Kidney (tissue), 14 donors: ENCODE data around the gene RAB13. TPM values are rescaled to one million over a fixed set of nuclear protein-coding genes. Genes with fewer than 3 reads are reported as not detected.

ENCODE experiments used
- DNase-seq, 5 donors: peaks; one replicate each; pipeline ENCODE4 v3.0.0-alpha.2; 2013 to 2020
- FAIRE-seq: peaks from 2 replicates; lab custom pipeline; 2012; peaks lifted over from hg19 to GRCh38; lab: Jason Lieb, UNC
- H3K27ac ChIP-seq, 2 donors: one replicate each; pipeline ENCODE4 v1.7.0; 2013; ENCODE audit warnings: low read depth in 2 of 2, low read length in 2 of 2, inconsistent platforms in 1 of 2
- H3K27me3 ChIP-seq: one replicate; pipeline ENCODE4 v1.7.1; 2013; ENCODE audit warnings: low read length, inconsistent platforms; ENCODE audit not compliant: control insufficient read depth, insufficient read depth
- H3K36me3 ChIP-seq, 3 donors: one replicate each; pipeline versions ENCODE4 v1.7.0 to v1.7.1; 2013; ENCODE audit warnings: low read length in 3 of 3, control low read depth in 1 of 3, inconsistent platforms in 1 of 3; ENCODE audit not compliant: insufficient read depth in 3 of 3, control insufficient read depth in 2 of 3
- H3K4me1 ChIP-seq, 3 donors: one replicate each; pipeline versions ENCODE4 v1.7.0 to v1.7.1; 2013; ENCODE audit warnings: low read length in 3 of 3, inconsistent platforms in 1 of 3, low read depth in 1 of 3; ENCODE audit not compliant: control insufficient read depth in 2 of 3, insufficient read depth in 2 of 3
- H3K4me3 ChIP-seq, 3 donors: one replicate each; pipeline versions ENCODE4 v1.7.0 to v1.8.1; 2013; ENCODE audit warnings: low read length in 3 of 3, control low read depth in 1 of 3, inconsistent platforms in 1 of 3
- H3K9ac ChIP-seq, 3 donors: one replicate each; pipeline versions ENCODE4 v1.7.0 to v1.7.1; 2013; ENCODE audit warnings: low read length in 3 of 3, control low read depth in 1 of 3, inconsistent platforms in 1 of 3
- H3K9me3 ChIP-seq, 3 donors: one replicate each; pipeline versions ENCODE4 v1.7.0 to v1.7.1; 2013; ENCODE audit warnings: low read length in 3 of 3, control low read depth in 1 of 3, inconsistent platforms in 1 of 3; ENCODE audit not compliant: control insufficient read depth in 2 of 3, insufficient read depth in 1 of 3
- intact Hi-C: fragments of 100-400 bp; cut with DNase I; formaldehyde crosslinking; loops from one replicate; pipeline ENCODE4 v1.11.1; 2022
- polyA plus RNA-seq: library from polyadenylated mRNA; stranded (reverse); fragments of 350-450 nt; fragmentation: Illumina TruSeq; extraction: RNeasy Lipid Tissue Mini Kit (QIAGEN cat#74804); gene quantifications from one replicate; pipeline ENCODE4 v1.2.3, GENCODE V29; 2014; ENCODE audit warnings: low read depth, low replicate concordance; ENCODE audit not compliant: insufficient read depth
- total RNA-seq: library from RNA; stranded (reverse); fragmentation: NEBNext Ultra II Directional; extraction: Animal tissue kit (Norgen Biotek cat#: 25700); gene quantifications from one replicate; pipeline ENCODE4 v1.2.1, GENCODE V29; 2021
- TF ChIP-seq, protein P1 (sequence below): IDR thresholded peaks from 3 replicates; pipeline ENCODE4 v1.5.1; 2012; ENCODE audit warnings: mild to moderate bottlenecking, moderate library complexity, borderline replicate concordance; ENCODE audit not compliant: insufficient read depth; ENCODE audit errors: extremely low read depth
- donor health status: control.
- donor health status: control.
- donor health status: control.
- donor health status: control.
- donor health status: control.
- donor health status: DM: yes; HTN: yes; CAD: no.
- donor health status: Normal renal cell carcinoma (clear cell type).

Gene RAB13
- total and polyA plus RNA-seq, 2 donors from 2014 or later, result 142 to 226 TPM

DNA sequence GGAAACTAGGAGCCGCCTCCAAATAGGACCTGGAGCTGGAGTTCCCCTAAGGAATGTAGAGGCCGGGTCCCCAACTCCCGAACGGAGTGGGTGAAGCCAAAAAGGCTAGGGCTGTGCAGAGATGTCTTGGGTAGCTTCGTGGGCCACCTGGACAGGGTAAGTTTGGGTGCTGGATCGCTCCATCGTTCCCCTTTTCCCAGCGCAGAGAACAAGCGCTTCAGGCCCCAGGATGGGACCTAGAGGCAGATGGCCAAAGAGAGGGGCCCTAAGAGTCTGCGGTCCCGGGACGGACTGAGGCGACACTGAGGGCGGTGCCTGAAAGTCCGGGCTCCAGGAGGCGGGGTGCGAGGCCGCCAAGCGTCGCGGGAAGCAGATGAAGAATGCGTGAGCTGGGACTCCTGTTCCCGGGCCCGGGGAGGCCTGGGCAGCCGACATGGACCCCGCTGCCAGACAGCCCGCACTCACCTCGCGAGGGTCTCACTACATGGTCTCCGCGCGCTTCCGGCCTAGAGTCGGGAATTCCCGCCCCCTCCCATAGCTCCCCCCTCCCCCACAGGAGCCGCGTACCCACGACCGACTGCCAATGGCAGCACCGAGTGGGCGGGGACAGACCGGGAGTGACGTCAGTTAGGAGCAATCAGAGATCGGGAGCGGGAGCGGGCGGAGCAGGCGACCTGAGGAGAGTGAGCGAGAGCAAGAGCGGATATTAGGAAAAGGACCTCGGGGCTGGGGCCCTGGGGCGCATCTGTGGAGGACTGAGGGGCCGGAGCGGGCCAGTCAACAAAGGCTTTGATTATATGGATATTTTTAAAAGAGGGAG lies 22.9 kb downstream of the RAB13 start, which contains the start of gene SLC39A1:
TSS of gene SLC39A1 (minus strand) at position 508 of the 820 bp plus-strand sequence. CDS start 822 bp downstream, outside the sequence.
- peaks cover 0 to 25% (median 12%) of the 10 kb centered on the region in 3 donors for H3K4me1 ChIP-seq
- DNase-seq (peak; percentile 99 to 100 (median 99)), FAIRE-seq (no peak)
- no peaks in the 10 kb centered on the region for H3K27me3 ChIP-seq
- H3K36me3 ChIP-seq, result peaks cover 0 to 13% (median 5%) of the 10 kb centered on the region in 3 donors
- TF ChIP-seq, protein P1, sequence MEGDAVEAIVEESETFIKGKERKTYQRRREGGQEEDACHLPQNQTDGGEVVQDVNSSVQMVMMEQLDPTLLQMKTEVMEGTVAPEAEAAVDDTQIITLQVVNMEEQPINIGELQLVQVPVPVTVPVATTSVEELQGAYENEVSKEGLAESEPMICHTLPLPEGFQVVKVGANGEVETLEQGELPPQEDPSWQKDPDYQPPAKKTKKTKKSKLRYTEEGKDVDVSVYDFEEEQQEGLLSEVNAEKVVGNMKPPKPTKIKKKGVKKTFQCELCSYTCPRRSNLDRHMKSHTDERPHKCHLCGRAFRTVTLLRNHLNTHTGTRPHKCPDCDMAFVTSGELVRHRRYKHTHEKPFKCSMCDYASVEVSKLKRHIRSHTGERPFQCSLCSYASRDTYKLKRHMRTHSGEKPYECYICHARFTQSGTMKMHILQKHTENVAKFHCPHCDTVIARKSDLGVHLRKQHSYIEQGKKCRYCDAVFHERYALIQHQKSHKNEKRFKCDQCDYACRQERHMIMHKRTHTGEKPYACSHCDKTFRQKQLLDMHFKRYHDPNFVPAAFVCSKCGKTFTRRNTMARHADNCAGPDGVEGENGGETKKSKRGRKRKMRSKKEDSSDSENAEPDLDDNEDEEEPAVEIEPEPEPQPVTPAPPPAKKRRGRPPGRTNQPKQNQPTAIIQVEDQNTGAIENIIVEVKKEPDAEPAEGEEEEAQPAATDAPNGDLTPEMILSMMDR, result no peak
- H3K4me3 ChIP-seq, result peak within 1 kb of the TSS; percentile 66 to 94 (median 72)
- peak within 1 kb of the TSS; percentile 96 to 99 for H3K27ac ChIP-seq
- peak within 1 kb of the TSS; percentile 61 to 99 (median 97) for H3K9ac ChIP-seq
- intact Hi-C loops, result no loop called here
- no peaks in the 10 kb centered on the region for H3K9me3 ChIP-seq

DNA sequence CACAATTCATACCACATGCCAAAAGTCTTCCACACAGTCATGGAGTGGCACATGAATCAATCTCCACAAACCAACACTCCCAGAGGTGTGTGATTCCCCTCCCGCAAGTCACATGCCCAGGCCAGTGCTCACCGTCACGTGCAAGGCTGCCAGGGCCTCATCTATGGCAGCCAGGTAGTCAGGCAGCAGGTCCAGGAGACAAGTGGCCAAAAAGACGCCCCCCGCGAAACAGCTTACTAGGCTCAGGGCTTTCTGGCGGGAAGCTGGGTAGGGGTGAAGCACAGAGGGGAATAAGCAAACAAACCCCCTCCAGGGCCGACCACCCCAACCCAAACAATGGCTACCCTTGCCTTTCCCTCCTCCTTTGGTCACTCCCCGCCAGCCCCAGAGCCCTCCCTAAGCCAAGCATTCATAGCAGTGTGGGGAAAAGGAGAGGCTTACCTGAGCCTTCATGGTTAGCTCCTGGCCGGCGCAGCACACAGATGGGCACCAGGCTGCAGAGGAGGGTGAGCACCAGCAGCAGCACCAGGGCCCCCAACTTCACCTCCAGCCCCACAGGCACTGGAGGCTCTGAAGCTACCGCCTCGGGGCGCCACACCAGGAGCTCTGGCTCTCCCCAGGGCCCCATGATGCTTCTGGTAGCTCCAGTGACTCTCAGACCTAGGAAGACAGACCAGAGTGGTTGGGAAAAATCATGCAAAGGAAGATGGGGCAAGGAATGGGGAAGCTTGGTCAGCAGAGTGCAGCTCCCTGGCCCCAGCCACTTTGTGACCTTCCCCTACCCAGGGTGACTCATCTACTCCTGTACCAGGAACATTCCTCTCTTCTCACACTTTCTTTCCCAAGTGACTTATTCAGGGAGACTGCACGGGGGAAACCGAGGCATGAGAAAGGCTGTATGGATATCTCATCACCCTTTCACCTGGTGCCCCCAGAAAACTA lies 23.8 kb downstream of the RAB13 start:
- DNase-seq, result peak in 2 of 5 donors; percentile 16 to 82
- Histone ChIP-seq H3K4me3 (peak overlapping the region; percentile 66 to 94 (median 68)), H3K9ac (peak overlapping the region; percentile 31 to 99 (median 97)), H3K9me3 (no peaks in the 10 kb centered on the region), H3K36me3 (peaks cover 0 to 13% (median 5%) of the 10 kb centered on the region in 3 donors), H3K27me3 (no peaks in the 10 kb centered on the region), H3K27ac (peak overlapping the region; percentile 96 to 99), H3K4me1 (peaks cover 0 to 28% (median 10%) of the 10 kb centered on the region in 3 donors)
- TF ChIP-seq, protein P1, result no peak
- intact Hi-C loops, result no loop called here
- FAIRE-seq, result no peak

DNA sequence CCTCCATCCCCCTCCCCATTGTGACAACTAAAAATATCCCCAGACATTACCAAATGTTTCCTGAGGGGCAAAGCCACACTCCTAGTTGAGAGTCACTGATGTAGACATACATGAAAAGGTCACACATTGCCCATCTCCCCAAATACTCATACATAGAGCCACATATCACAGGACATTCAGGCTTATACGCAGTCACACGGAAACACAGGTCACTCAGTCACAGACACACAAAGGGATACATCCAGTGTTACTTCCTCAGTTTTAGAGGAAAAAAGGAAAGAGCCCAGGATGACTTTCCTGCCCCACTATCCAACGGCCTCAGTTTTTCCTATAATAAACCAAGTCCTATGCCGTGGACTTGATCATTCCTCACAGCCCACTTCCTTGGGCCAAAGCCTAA lies 24.7 kb downstream of the RAB13 start:
- no peaks in the 10 kb centered on the region for H3K27me3 ChIP-seq
- FAIRE-seq (no peak), DNase-seq (no peak)
- H3K36me3 ChIP-seq, result peaks cover 0 to 13% (median 5%) of the 10 kb centered on the region in 3 donors
- intact Hi-C loops, result no loop called here
- peak overlapping the region in 1 of 3 donors; percentile 97 for H3K9ac ChIP-seq
- TF ChIP-seq, protein P1, result no peak
- H3K4me1 ChIP-seq, result peaks cover 0 to 36% (median 19%) of the 10 kb centered on the region in 3 donors
- peak overlapping the region in 1 of 3 donors; percentile 66 for H3K4me3 ChIP-seq
- H3K9me3 ChIP-seq, result no peaks in the 10 kb centered on the region
- H3K27ac ChIP-seq, result peak overlapping the region; percentile 77 to 99
